ENCODE measurements around the gene ALX3. TPM values are rescaled to one million over a fixed set of nuclear protein-coding genes. Genes with fewer than 3 reads are reported as not detected.

The ALX3 gene
- polyA plus RNA-seq, 1 experiment, result not detected

DNA sequence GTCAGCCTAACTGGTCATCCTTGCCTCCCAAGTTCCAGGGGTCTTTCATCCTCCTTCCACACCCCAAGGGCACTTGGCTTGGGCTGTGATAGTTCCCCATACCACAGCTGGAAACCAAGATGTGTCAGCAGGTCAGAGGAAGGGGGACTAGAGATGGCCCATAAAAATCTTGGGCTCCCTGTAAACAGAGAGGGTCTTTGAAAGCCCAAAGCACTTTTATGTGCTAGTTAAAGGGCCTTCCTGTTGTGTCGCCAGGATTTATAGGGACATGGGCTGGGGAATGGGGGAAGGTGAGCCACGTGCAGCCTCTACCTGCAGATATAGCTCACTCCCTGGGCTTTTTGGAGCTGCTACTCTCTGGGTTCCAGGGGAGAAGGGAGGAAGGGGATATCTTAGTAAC is 29.9 kb upstream of the ALX3 start:
- TF ChIP-seq, protein P1, sequence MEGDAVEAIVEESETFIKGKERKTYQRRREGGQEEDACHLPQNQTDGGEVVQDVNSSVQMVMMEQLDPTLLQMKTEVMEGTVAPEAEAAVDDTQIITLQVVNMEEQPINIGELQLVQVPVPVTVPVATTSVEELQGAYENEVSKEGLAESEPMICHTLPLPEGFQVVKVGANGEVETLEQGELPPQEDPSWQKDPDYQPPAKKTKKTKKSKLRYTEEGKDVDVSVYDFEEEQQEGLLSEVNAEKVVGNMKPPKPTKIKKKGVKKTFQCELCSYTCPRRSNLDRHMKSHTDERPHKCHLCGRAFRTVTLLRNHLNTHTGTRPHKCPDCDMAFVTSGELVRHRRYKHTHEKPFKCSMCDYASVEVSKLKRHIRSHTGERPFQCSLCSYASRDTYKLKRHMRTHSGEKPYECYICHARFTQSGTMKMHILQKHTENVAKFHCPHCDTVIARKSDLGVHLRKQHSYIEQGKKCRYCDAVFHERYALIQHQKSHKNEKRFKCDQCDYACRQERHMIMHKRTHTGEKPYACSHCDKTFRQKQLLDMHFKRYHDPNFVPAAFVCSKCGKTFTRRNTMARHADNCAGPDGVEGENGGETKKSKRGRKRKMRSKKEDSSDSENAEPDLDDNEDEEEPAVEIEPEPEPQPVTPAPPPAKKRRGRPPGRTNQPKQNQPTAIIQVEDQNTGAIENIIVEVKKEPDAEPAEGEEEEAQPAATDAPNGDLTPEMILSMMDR (IDR thresholded peaks at IDR 0.05; ENCODE audit: low read depth, low read length), result no peak
- ChIA-PET POLR2A (no interaction called here), CTCF (interaction anchor here (2.6 to 11.3 kb wide), 2 partner anchors 10 to 17 kb away, joined by 12 to 180 read pairs; no protein-coding TSS in a partner anchor)
- Histone ChIP-seq H3K27ac (ENCODE audit: low read depth, low read length) (no peak overlapping the region), H3K4me3 (ENCODE audit: low read depth, low read length) (no peak overlapping the region), H3K27me3 (ENCODE audit: control insufficient read depth, insufficient read depth, low read length) (peaks cover 28% of the 10 kb centered on the region), H3K9me3 (ENCODE audit: control insufficient read depth, insufficient read depth, low read length) (no peaks in the 10 kb centered on the region)
- no peak for DNase-seq (ENCODE audit: low read depth, low spot score)

DNA sequence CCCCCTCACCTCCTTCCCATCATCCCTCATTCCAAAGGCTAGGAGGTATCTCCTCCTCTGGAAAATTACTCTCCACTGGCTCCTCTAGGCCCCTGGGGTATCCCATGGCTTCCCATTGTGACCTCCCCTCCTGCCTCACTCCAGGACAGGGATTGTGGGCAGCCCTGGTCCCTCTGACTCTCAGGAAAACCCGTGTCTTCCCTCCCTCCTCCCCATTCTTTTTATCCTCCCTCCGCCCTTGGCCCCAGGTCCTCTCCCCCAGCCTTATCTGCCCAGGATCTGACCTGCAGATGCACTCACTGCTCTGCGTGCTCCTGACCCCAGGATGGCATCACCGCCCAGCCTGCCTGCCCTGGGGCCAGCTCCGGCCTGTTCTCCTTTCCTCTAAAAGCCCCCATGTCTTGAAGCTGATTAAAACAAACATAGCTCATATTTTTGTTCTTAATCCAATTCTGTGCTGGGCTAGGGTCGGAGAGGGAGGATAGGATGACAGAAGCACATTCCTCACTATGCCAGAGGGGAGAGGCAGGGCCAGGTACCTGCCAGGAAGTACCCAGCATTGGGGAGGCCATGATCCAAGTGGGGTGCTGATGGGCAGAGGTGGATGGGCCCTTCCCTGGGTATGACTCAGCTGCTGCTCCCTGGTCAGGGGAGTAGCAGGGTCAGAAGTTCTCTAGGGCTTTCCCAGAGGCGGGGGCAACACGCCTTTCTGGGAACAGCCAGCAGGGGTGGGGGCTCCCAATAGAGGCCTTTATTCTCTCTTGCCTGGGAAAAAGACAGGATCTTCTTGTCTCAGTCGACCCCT is 28.0 kb upstream of the ALX3 start:
- POLR2A ChIA-PET, result no interaction called here
- TF ChIP-seq, protein P1 (IDR thresholded peaks at IDR 0.05; ENCODE audit: low read depth, low read length), result no peak
- H3K4me3 ChIP-seq (ENCODE audit: low read depth, low read length), result no peak overlapping the region
- DNase-seq (ENCODE audit: low read depth, low spot score), result no peak
- H3K9me3 ChIP-seq (ENCODE audit: control insufficient read depth, insufficient read depth, low read length), result peaks cover 5% of the 10 kb centered on the region; the same call in 1 of the 2 replicates
- CTCF ChIA-PET, result interaction anchor here (0.7 to 11.3 kb wide), 4 partner anchors 8 to 100 kb away, joined by 3 to 180 read pairs (median 6); no protein-coding TSS in a partner anchor
- H3K27me3 ChIP-seq (ENCODE audit: control insufficient read depth, insufficient read depth, low read length), result peaks cover 35% of the 10 kb centered on the region
- H3K27ac ChIP-seq (ENCODE audit: low read depth, low read length), result no peak overlapping the region

DNA sequence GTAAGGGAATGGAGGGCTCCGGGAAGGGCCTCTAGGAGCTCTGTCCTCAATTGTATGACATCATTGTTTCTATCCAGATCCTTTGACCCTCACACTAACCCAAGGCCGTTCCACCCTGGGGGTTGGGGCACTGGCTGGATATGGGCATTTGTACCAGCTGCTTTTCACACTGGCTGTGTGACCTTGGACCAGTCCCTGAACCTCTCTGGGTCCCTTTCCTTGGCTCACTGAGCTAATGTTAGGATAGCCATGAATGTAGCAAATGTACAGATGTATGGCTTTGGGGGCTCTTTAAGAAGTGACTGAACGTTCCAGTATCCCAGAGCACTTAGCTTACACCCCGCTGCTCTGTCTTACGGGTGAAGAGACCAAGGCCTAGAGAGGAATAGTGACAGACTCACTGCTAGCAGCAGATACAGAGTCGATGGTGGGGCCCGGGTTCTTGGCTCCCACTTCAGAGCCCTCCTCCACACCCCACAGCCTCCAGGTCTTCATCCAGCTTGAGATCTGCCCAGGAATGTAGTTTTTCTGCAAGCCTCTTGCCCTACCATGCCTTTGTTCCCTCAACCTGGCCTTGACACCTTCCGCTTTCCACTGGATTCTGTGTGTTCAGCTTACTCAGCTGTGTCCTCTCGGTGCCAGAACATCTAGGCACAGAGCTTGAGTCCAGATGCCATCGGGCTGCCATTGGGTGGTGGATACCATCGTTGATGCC is 27.2 kb upstream of the ALX3 start:
- POLR2A ChIA-PET, result no interaction called here

DNA sequence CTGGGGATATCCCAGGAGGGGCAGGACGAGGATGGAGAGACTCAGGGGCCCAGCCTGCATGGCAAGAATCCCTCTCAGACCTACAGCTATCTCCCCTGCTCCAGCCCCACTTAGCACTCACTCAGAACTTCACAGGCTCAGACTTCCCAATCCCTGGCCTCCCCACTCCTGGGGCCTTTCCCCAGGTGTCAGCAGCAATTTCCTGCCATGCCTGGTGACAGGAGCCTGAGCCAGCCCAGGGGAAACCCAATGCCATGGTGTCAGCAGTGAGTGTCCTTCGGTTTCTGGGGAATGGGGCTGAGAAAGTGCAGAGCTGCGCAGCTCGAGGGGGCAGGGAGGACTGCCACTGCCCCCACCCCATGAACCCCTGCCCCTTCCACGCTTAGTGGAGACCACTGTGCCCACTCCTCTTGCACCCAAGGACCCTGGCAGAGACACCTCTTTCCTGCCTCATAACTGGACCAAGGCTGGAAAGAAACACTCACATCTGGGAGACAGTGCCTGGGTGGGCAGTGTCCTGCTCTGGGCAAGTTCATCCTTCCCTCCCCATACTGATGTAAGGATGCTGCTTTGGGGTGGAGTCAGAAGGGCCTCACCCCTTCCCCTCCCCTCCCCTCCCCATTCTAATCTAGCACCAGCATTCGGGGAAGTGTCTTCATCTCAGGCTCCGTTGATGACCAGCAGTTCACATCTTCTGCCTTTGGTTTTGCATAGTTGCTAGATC is 24.6 kb upstream of the ALX3 start:
- ChIA-PET CTCF (no interaction called here), POLR2A (no interaction called here)
- Histone ChIP-seq H3K27ac (ENCODE audit: low read depth, low read length) (no peak overlapping the region), H3K9me3 (ENCODE audit: control insufficient read depth, insufficient read depth, low read length) (peaks cover 5% of the 10 kb centered on the region; the same call in 1 of the 2 replicates), H3K27me3 (ENCODE audit: control insufficient read depth, insufficient read depth, low read length) (peaks cover 40% of the 10 kb centered on the region), H3K4me3 (ENCODE audit: low read depth, low read length) (no peak overlapping the region)
- DNase-seq (ENCODE audit: low read depth, low spot score), result no peak
- TF ChIP-seq, protein P1 (IDR thresholded peaks at IDR 0.05; ENCODE audit: low read depth, low read length), result no peak

More for the DNA sequence above, 27.2 kb upstream of the ALX3 start:
- CTCF ChIA-PET, result interaction anchor here (1.0 to 11.3 kb wide), 3 partner anchors 7 to 19 kb away, joined by 3 to 180 read pairs (median 10); no protein-coding TSS in a partner anchor
- no peak for DNase-seq (ENCODE audit: low read depth, low spot score)
- Histone ChIP-seq H3K27ac (ENCODE audit: low read depth, low read length) (no peak overlapping the region), H3K27me3 (ENCODE audit: control insufficient read depth, insufficient read depth, low read length) (peaks cover 35% of the 10 kb centered on the region), H3K4me3 (ENCODE audit: low read depth, low read length) (no peak overlapping the region), H3K9me3 (ENCODE audit: control insufficient read depth, insufficient read depth, low read length) (peaks cover 5% of the 10 kb centered on the region; the same call in 1 of the 2 replicates)
- TF ChIP-seq, protein P1 (IDR thresholded peaks at IDR 0.05; ENCODE audit: low read depth, low read length), result no peak

All from AG04450 (cell line).